SK-N-MC (cell line): ENCODE data around the gene KLF7.

ENCODE experiments used
- DNase-seq: peaks from one replicate; pipeline ENCODE4 v3.0.0-alpha.2; 2011; ENCODE audit warnings: low read depth, low spot score
- H3K27ac ChIP-seq: fragments of 200-600 bp; sonication (generic); 2 replicates; pipeline ENCODE4 v1.5.1; 2016; ENCODE audit warnings: mixed run types
- H3K36me3 ChIP-seq: fragments of 200-600 bp; sonication (generic); 2 replicates; pipeline ENCODE4 v1.6.1; 2017; ENCODE audit warnings: antibody characterized with exemption, low read length, mixed read lengths; ENCODE audit not compliant: insufficient read depth
- H3K4me3 ChIP-seq: fragments of 200-600 bp; sonication (generic); 2 replicates; pipeline ENCODE4 v1.5.1; 2016
- H3K9ac ChIP-seq: fragments of 200-600 bp; sonication (generic); 2 replicates; pipeline ENCODE4 v1.8.0; 2017; ENCODE audit warnings: mixed run types, mixed read lengths; ENCODE audit not compliant: insufficient read length
- H3K9me3 ChIP-seq: fragments of 200-600 bp; sonication (generic); 2 replicates; pipeline ENCODE4 v1.6.1; 2017; ENCODE audit warnings: low read depth, mild to moderate bottlenecking, antibody characterized with exemption, low read length, moderate library complexity, mixed read lengths
- EZH2 ChIP-seq: fragments of 200-600 bp; sonication (generic); IDR thresholded peaks from one replicate; pipeline ENCODE4 v1.6.1; 2017; ENCODE audit warnings: antibody characterized with exemption
- FOXP2 ChIP-seq: optimal IDR thresholded peaks from 2 replicates; pipeline ENCODE3; 2011; ENCODE audit warnings: mild to moderate bottlenecking, moderate library complexity; ENCODE audit not compliant: insufficient read depth; ENCODE audit errors: extremely low read length, control extremely low read depth
- POLR2AphosphoS5 ChIP-seq: IDR thresholded peaks from 2 replicates; pipeline ENCODE4 v1.6.1; 2012; ENCODE audit warnings: mild to moderate bottlenecking, low read depth, low read length, borderline replicate concordance

Gene KLF7

GRCh38 chr2:207144173-207144785 lies 21.5 kb downstream of the KLF7 start:
- Histone ChIP-seq H3K36me3 (no peaks in the 10 kb centered on the region; the same call in 1 of the 2 replicates), H3K9ac (no peak overlapping the region), H3K27ac (peak overlapping the region; percentile 90), H3K9me3 (no peaks in the 10 kb centered on the region), H3K4me3 (peak overlapping the region; percentile 63)
- no peak for TF ChIP-seq FOXP2
- no peak for TF ChIP-seq EZH2
- no peak for TF ChIP-seq POLR2AphosphoS5
- DNase-seq: no peak

GRCh38 chr2:207143215-207144172 lies 22.3 kb downstream of the KLF7 start:
- Histone ChIP-seq H3K27ac (peak overlapping the region; percentile 90), H3K9ac (peak overlapping the region; percentile 76), H3K4me3 (peak overlapping the region; percentile 63), H3K9me3 (no peaks in the 10 kb centered on the region), H3K36me3 (no peaks in the 10 kb centered on the region; the same call in 1 of the 2 replicates)
- TF ChIP-seq POLR2AphosphoS5 (no peak; the same call in 1 of the 2 replicates), EZH2 (no peak), FOXP2 (no peak)
- peak; percentile 70 for DNase-seq

GRCh38 chr2:207142461-207142860 lies 23.3 kb downstream of the KLF7 start:
- no peaks in the 10 kb centered on the region for H3K9me3 ChIP-seq
- H3K36me3 ChIP-seq: no peaks in the 10 kb centered on the region; the same call in none of the 2 replicates
- no peak overlapping the region for H3K9ac ChIP-seq
- H3K27ac ChIP-seq: peak overlapping the region; percentile 90
- DNase-seq: no peak
- TF ChIP-seq EZH2 (no peak), POLR2AphosphoS5 (no peak), FOXP2 (no peak)
- peak overlapping the region; percentile 63 for H3K4me3 ChIP-seq

- Histone ChIP-seq H3K4me3 (no peak overlapping the region), H3K9me3 (no peaks in the 10 kb centered on the region), H3K9ac (no peak overlapping the region), H3K36me3 (no peaks in the 10 kb centered on the region; the same call in none of the 2 replicates), H3K27ac (no peak overlapping the region)
- no peak for DNase-seq
- no peak for TF ChIP-seq FOXP2
- no peak for TF ChIP-seq EZH2
- TF ChIP-seq POLR2AphosphoS5: no peak
Measured at GRCh38 chr2:207141386-207141785, 24.4 kb downstream of the KLF7 start.

GRCh38 chr2:207140265-207140664 lies 25.5 kb downstream of the KLF7 start:
- no peak for TF ChIP-seq POLR2AphosphoS5
- no peak for TF ChIP-seq EZH2
- TF ChIP-seq FOXP2: no peak
- Histone ChIP-seq H3K27ac (no peak overlapping the region), H3K9ac (no peak overlapping the region), H3K4me3 (no peak overlapping the region), H3K9me3 (no peaks in the 10 kb centered on the region), H3K36me3 (no peaks in the 10 kb centered on the region; the same call in 1 of the 2 replicates)
- DNase-seq: no peak

GRCh38 chr2:207139552-207139951 lies 26.2 kb downstream of the KLF7 start:
- Histone ChIP-seq H3K4me3 (no peak overlapping the region), H3K9ac (no peak overlapping the region), H3K9me3 (no peaks in the 10 kb centered on the region), H3K36me3 (no peaks in the 10 kb centered on the region; the same call in 1 of the 2 replicates), H3K27ac (no peak overlapping the region)
- DNase-seq: no peak
- TF ChIP-seq FOXP2: no peak
- TF ChIP-seq POLR2AphosphoS5: no peak
- TF ChIP-seq EZH2: no peak

- no peaks in the 10 kb centered on the region; the same call in 1 of the 2 replicates for H3K36me3 ChIP-seq
- H3K9me3 ChIP-seq: no peaks in the 10 kb centered on the region
- H3K9ac ChIP-seq: no peak overlapping the region
- DNase-seq: no peak
- no peak for TF ChIP-seq FOXP2
- TF ChIP-seq POLR2AphosphoS5: no peak
- no peak for TF ChIP-seq EZH2
- H3K4me3 ChIP-seq: peak overlapping the region; percentile 24; the same call in 1 of the 2 replicates
- peak overlapping the region; percentile 43; the same call in 1 of the 2 replicates for H3K27ac ChIP-seq
Measured at GRCh38 chr2:207138627-207139297, 27.0 kb downstream of the KLF7 start.
